Thyroid gland (tissue), 4 donors: ENCODE data around the gene STAT1.

ENCODE experiments used
- POLR2A ChIP-seq, 2 donors: fragments of 450-650 bp; IDR thresholded peaks; one replicate each; pipeline ENCODE4 v1.6.1; 2017; ENCODE audit warnings: antibody characterized with exemption in 2 of 2, mild to moderate bottlenecking in 2 of 2, moderate library complexity in 1 of 2
- TF ChIP-seq, protein P1 (sequence below), 6 experiments: fragments of 200-600 bp in 3 of 6; fragments of 450-650 bp in 3 of 6; sonication (generic) in 3 of 6; IDR thresholded peaks; one replicate each; pipeline ENCODE4 v1.5.1; 2016 to 2019; ENCODE audit warnings: antibody characterized with exemption in 6 of 6, mild to moderate bottlenecking in 2 of 6, inconsistent platforms in 1 of 6, moderate library complexity in 1 of 6

DNA sequence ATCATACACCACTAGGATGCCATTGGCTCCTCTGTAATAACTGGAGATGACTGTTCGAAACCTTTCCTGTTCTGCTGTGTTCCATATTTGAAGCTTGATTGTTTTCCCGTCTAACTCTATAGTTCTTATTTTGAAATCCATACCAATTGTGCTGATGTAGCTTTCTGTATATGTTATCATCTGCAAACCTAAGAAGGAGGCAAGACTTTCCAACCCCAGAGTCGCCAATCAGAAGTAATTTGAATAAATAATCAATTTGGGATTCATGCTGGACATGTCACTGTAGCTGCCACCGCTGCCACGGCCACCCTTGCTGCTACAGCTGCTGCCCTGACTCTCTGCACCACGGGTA is 20.7 kb downstream of the STAT1 start:
- TF ChIP-seq, protein P1, sequence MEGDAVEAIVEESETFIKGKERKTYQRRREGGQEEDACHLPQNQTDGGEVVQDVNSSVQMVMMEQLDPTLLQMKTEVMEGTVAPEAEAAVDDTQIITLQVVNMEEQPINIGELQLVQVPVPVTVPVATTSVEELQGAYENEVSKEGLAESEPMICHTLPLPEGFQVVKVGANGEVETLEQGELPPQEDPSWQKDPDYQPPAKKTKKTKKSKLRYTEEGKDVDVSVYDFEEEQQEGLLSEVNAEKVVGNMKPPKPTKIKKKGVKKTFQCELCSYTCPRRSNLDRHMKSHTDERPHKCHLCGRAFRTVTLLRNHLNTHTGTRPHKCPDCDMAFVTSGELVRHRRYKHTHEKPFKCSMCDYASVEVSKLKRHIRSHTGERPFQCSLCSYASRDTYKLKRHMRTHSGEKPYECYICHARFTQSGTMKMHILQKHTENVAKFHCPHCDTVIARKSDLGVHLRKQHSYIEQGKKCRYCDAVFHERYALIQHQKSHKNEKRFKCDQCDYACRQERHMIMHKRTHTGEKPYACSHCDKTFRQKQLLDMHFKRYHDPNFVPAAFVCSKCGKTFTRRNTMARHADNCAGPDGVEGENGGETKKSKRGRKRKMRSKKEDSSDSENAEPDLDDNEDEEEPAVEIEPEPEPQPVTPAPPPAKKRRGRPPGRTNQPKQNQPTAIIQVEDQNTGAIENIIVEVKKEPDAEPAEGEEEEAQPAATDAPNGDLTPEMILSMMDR (IDR thresholded peaks at IDR 0.05) = no peak
- no peak for TF ChIP-seq POLR2A (IDR thresholded peaks at IDR 0.05)
